GM12878 (cell line): ENCODE results near the gene PDIA5. TPM values are rescaled to one million over a fixed set of nuclear protein-coding genes. Genes with fewer than 3 reads are reported as not detected.

Source experiments
- ATAC-seq: fragments of 200-7000 bp; cut with Tn5 transposase; 3 replicates; pipeline ENCODE4 v1.9.1; 2020; ENCODE audit warnings: mild to moderate bottlenecking, moderate library complexity
- BruUV-seq: library from RNA; stranded (reverse); fragments of 400-500 nt; replicated peaks from 2 replicates; lab custom pipeline; 2021; lab: Mats Ljungman, UMichigan
- CTCF ChIA-PET: fragments of 300-600 bp; sonication (Branson Sonifier 250); formaldehyde crosslinking; extraction: SDS; loops from one replicate; lab custom pipeline; 2021; ENCODE audit warnings: inconsistent platforms; lab: Yijun Ruan, JAX
- POLR2A ChIA-PET: fragments of 350-600 bp; formaldehyde crosslinking; extraction: SDS; loops from one replicate; lab custom pipeline; 2021; ENCODE audit warnings: inconsistent platforms; lab: Charles Lee
- RAD21 ChIA-PET: fragments of 300-600 bp; sonication (Branson Sonifier 250); formaldehyde crosslinking; loops from one replicate; lab custom pipeline; 2023; ENCODE audit warnings: antibody characterized with exemption; ENCODE audit not compliant: unreplicated experiment; lab: Charles Lee
- SMC1A ChIA-PET: fragments of 300-600 bp; sonication (Branson Sonifier 250); formaldehyde crosslinking; loops from one replicate; lab custom pipeline; 2023; ENCODE audit not compliant: unreplicated experiment, uncharacterized antibody; lab: Charles Lee
- DNase-seq: peaks from one replicate; pipeline ENCODE4 v3.0.0-alpha.2; 2011; ENCODE audit warnings: low read depth, low spot score
- FAIRE-seq: peaks from 3 replicates; lab custom pipeline; 2011; peaks lifted over from hg19 to GRCh38; lab: Jason Lieb, UNC
- H2AFZ ChIP-seq: 2 replicates; pipeline ENCODE4 v1.6.0; 2011; ENCODE audit warnings: low read depth, low read length, control low read depth; ENCODE audit not compliant: control insufficient read depth
- H3K27ac ChIP-seq: 2 replicates; pipeline ENCODE4 v1.5.1; 2011; ENCODE audit warnings: control low read depth; ENCODE audit not compliant: control insufficient read depth, insufficient read depth
- H3K27me3 ChIP-seq, 2 experiments: replicated peaks in 1 of 2; 2 replicates each; pipeline versions ENCODE4 v1.6.0 to v1.6.1; 2011; ENCODE audit warnings: low read length in 1 of 2; ENCODE audit not compliant: control insufficient read depth in 2 of 2, insufficient read depth in 2 of 2
- H3K36me3 ChIP-seq, 2 experiments: 2 replicates each; pipeline ENCODE4 v1.5.1; 2011; ENCODE audit warnings: low read length in 1 of 2; ENCODE audit not compliant: control insufficient read depth in 2 of 2, insufficient read depth in 2 of 2
- H3K4me1 ChIP-seq: 2 replicates; pipeline ENCODE4 v1.6.1; 2011; ENCODE audit warnings: mild to moderate bottlenecking, low read length, moderate library complexity, mixed read lengths; ENCODE audit not compliant: control insufficient read depth, insufficient read depth
- H3K4me2 ChIP-seq: 2 replicates; pipeline ENCODE4 v1.6.0; 2011; ENCODE audit warnings: control low read depth; ENCODE audit not compliant: control insufficient read depth, insufficient read depth
- H3K4me3 ChIP-seq: fragments of 200-600 bp; sonication (generic); 2 replicates; pipeline ENCODE4 v1.5.1; 2016
- H3K79me2 ChIP-seq: 2 replicates; pipeline ENCODE4 v1.6.0; 2011; ENCODE audit warnings: low read length; ENCODE audit not compliant: control insufficient read depth, insufficient read depth
- H3K9ac ChIP-seq: 2 replicates; pipeline ENCODE4 v1.8.0; 2011; ENCODE audit warnings: low read length, control low read depth, mixed read lengths; ENCODE audit not compliant: control insufficient read depth, insufficient read depth
- H3K9me3 ChIP-seq: replicated peaks from 3 replicates; pipeline ENCODE4 v1.5.1; 2011; ENCODE audit warnings: mild to moderate bottlenecking, low read length; ENCODE audit not compliant: control insufficient read depth, insufficient read depth
- H4K20me1 ChIP-seq: 2 replicates; pipeline ENCODE4 v1.6.0; 2011; ENCODE audit not compliant: control insufficient read depth, insufficient read depth
- BACH1 ChIP-seq: fragments of 450-650 bp; IDR thresholded peaks from 2 replicates; pipeline ENCODE4 v1.6.1; 2017; ENCODE audit warnings: mild to moderate bottlenecking, borderline replicate concordance
- BRCA1 ChIP-seq: IDR thresholded peaks from 2 replicates; pipeline ENCODE4 v1.6.1; 2011; ENCODE audit warnings: low read depth, low read length, improper control_type of control experiment
- EZH2 ChIP-seq: IDR thresholded peaks from 2 replicates; pipeline ENCODE4 v1.6.1; 2012; ENCODE audit warnings: low read depth, mild to moderate bottlenecking, control low read depth, inconsistent platforms, low read length, borderline replicate concordance; ENCODE audit not compliant: control insufficient read depth
- JUNB ChIP-seq: IDR thresholded peaks from 2 replicates; pipeline ENCODE4 v1.6.1; 2016; ENCODE audit warnings: antibody characterized with exemption, mild to moderate bottlenecking
- KDM1A ChIP-seq: fragments of 200-600 bp; sonication (generic); IDR thresholded peaks from 2 replicates; pipeline ENCODE4 v1.6.1; 2016; ENCODE audit warnings: borderline replicate concordance
- NR2C2 ChIP-seq: IDR thresholded peaks from 2 replicates; pipeline ENCODE4 v1.6.1; 2011; ENCODE audit warnings: borderline replicate concordance, low read depth; ENCODE audit not compliant: control insufficient read depth, insufficient read length
- POLR2AphosphoS5 ChIP-seq: IDR thresholded peaks from 2 replicates; pipeline ENCODE4 v1.6.1; 2011; ENCODE audit warnings: mild to moderate bottlenecking, low read length, inconsistent platforms
- POU2F2 ChIP-seq: IDR thresholded peaks from 3 replicates; pipeline ENCODE4 v1.6.1; 2011; ENCODE audit warnings: low read depth, mild to moderate bottlenecking, low read length, borderline replicate concordance
- TAF1 ChIP-seq: IDR thresholded peaks from 2 replicates; pipeline ENCODE4 v1.6.1; 2011; ENCODE audit warnings: mild to moderate bottlenecking, low read depth, low read length, borderline replicate concordance
- WGBS: methylation state at CpG from one replicate; pipeline ENCODE4 v1.1.6; 2016; ENCODE audit warnings: low lambda C conversion rate; ENCODE audit not compliant: insufficient replicate concordance, insufficient coverage; ENCODE audit errors: missing lambda C conversion rate; 5-methylcytosine and 5-hydroxymethylcytosine counted together
- in situ Hi-C: fragments of 300-500 bp; cut with MboI; formaldehyde crosslinking; loops from 9 replicates; pipeline ENCODE4 v1.14.3; 2018; ENCODE audit warnings: mixed read lengths
- intact Hi-C: fragments of 100-400 bp; cut with micrococcal nuclease; formaldehyde crosslinking; loops from one replicate; pipeline ENCODE4 v1.14.2; 2022; ENCODE audit not compliant: unreplicated experiment
- polyA plus RNA-seq, 11 experiments: library from polyadenylated mRNA; depleted of rRNA in 4 of 11; unstranded in 6 of 11; stranded (reverse) in 5 of 11; fragments of >200 nt; fragmentation: Nextera tagmentation in 4 of 11; fragmentation: Illumina TruSeq in 1 of 11; extraction: Ambion mirVana in 4 of 11; extraction: Trizol in 1 of 11; gene quantifications; 1 replicate in 1 of 11; 2 replicates in 10 of 11; pipeline versions ENCODE4 v1.2.1 to v1.2.3, GENCODE V29; 2011 to 2016; ENCODE audit warnings: inconsistent platforms in 2 of 11, missing spikeins in 2 of 11, low read depth in 1 of 11
- total RNA-seq, 4 experiments: library from RNA; depleted of rRNA in 3 of 4; stranded (reverse); fragments of >200 nt in 3 of 4; fragmentation: Illumina TruSeq in 1 of 4; extraction: Trizol in 1 of 4; gene quantifications; 2 replicates each; pipeline versions ENCODE4 v1.2.1 to v1.2.3, GENCODE V29; 2013 to 2021
- TF ChIP-seq, protein P1 (sequence below): fragments of 450-650 bp; IDR thresholded peaks from 2 replicates; pipeline ENCODE4 v1.6.1; 2017; ENCODE audit warnings: antibody characterized with exemption, mild to moderate bottlenecking, moderate library complexity
- TF ChIP-seq, protein P2 (sequence below): fragments of 450-650 bp; IDR thresholded peaks from 2 replicates; pipeline ENCODE4 v1.6.1; 2018; ENCODE audit warnings: mild to moderate bottlenecking, low read depth, moderate library complexity; ENCODE audit not compliant: partially characterized antibody
- TF ChIP-seq, protein P3 (sequence below): IDR thresholded peaks from 2 replicates; pipeline ENCODE4 v1.6.1; 2012; ENCODE audit warnings: low read depth, low read length, improper control_type of control experiment
- TF ChIP-seq, protein P4 (sequence below): fragments of 150-350 bp; IDR thresholded peaks from 2 replicates; pipeline ENCODE4 v1.6.1; 2016; ENCODE audit warnings: low read depth, low read length

PDIA5 gene
- total and polyA plus RNA-seq, 10 of the 15 experiments (the other 5 are each of a cell fraction or from before 2014, with no cell fraction given): 4.1 to 24.8 (median 19.2) TPM

DNA sequence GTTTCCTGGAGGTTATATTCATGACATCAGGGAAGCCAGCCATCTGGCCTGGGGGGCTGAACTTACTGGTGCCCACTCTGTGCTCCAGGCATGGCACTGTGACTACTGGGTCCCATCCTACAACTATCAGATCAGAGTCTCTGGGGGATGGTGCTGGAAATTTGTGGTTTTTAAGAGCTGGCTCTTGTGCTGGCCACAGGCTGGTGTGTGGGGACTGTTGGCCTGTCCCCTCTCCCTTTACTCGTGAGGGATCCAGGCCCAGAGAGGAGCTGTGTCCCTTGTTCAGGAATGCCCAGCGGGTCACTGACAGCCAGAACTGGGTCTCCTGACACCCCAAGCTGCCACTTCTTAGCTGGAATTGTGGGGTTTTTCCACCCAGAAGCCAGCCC lies 90.4 kb downstream of the PDIA5 start:
- peaks cover 4 to 12% of the 10 kb centered on the region in 2 experiments; a peak in 3 of 4 replicates for H3K36me3 ChIP-seq
- no peak overlapping the region for H2AFZ ChIP-seq
- ATAC-seq (no peak), DNase-seq (no peak), FAIRE-seq (no peak)
- ChIA-PET RAD21 (no interaction called here), CTCF (interaction anchor here (1.0 kb wide), 1 partner anchor 109 kb away, joined by 3 read pairs; no protein-coding TSS in a partner anchor), POLR2A (interaction anchor here (0.6 kb wide), 1 partner anchor 71 kb away, joined by 7 read pairs; no protein-coding TSS in a partner anchor), SMC1A (no interaction called here)
- H3K9me3 ChIP-seq: no peaks in the 10 kb centered on the region
- peaks cover 9% of the 10 kb centered on the region for H3K4me1 ChIP-seq
- H3K27ac ChIP-seq: no peak overlapping the region
- H4K20me1 ChIP-seq: no peaks in the 10 kb centered on the region
- H3K9ac ChIP-seq: no peak overlapping the region
- in situ Hi-C loops (no loop called here), intact Hi-C loops (no loop called here)
- H3K27me3 ChIP-seq: no peaks in the 10 kb centered on the region
- H3K79me2 ChIP-seq: no peaks in the 10 kb centered on the region
- H3K4me2 ChIP-seq: no peak overlapping the region
- BruUV-seq: no TSS peak
- WGBS: 76% methylated on average over 2 of the region's 2 CpGs
- no peak overlapping the region for H3K4me3 ChIP-seq
- TF ChIP-seq KDM1A (no peak), POLR2AphosphoS5 (no peak), JUNB (no peak), BRCA1 (no peak), NR2C2 (no peak), EZH2 (no peak), POU2F2 (no peak), TAF1 (no peak), BACH1 (no peak)
- TF ChIP-seq, protein P1, sequence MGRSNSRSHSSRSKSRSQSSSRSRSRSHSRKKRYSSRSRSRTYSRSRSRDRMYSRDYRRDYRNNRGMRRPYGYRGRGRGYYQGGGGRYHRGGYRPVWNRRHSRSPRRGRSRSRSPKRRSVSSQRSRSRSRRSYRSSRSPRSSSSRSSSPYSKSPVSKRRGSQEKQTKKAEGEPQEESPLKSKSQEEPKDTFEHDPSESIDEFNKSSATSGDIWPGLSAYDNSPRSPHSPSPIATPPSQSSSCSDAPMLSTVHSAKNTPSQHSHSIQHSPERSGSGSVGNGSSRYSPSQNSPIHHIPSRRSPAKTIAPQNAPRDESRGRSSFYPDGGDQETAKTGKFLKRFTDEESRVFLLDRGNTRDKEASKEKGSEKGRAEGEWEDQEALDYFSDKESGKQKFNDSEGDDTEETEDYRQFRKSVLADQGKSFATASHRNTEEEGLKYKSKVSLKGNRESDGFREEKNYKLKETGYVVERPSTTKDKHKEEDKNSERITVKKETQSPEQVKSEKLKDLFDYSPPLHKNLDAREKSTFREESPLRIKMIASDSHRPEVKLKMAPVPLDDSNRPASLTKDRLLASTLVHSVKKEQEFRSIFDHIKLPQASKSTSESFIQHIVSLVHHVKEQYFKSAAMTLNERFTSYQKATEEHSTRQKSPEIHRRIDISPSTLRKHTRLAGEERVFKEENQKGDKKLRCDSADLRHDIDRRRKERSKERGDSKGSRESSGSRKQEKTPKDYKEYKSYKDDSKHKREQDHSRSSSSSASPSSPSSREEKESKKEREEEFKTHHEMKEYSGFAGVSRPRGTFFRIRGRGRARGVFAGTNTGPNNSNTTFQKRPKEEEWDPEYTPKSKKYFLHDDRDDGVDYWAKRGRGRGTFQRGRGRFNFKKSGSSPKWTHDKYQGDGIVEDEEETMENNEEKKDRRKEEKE: no peak
- TF ChIP-seq, protein P2, sequence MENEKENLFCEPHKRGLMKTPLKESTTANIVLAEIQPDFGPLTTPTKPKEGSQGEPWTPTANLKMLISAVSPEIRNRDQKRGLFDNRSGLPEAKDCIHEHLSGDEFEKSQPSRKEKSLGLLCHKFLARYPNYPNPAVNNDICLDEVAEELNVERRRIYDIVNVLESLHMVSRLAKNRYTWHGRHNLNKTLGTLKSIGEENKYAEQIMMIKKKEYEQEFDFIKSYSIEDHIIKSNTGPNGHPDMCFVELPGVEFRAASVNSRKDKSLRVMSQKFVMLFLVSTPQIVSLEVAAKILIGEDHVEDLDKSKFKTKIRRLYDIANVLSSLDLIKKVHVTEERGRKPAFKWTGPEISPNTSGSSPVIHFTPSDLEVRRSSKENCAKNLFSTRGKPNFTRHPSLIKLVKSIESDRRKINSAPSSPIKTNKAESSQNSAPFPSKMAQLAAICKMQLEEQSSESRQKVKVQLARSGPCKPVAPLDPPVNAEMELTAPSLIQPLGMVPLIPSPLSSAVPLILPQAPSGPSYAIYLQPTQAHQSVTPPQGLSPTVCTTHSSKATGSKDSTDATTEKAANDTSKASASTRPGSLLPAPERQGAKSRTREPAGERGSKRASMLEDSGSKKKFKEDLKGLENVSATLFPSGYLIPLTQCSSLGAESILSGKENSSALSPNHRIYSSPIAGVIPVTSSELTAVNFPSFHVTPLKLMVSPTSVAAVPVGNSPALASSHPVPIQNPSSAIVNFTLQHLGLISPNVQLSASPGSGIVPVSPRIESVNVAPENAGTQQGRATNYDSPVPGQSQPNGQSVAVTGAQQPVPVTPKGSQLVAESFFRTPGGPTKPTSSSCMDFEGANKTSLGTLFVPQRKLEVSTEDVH: no peak
- TF ChIP-seq, protein P3, sequence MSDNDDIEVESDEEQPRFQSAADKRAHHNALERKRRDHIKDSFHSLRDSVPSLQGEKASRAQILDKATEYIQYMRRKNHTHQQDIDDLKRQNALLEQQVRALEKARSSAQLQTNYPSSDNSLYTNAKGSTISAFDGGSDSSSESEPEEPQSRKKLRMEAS: no peak
- TF ChIP-seq, protein P4, sequence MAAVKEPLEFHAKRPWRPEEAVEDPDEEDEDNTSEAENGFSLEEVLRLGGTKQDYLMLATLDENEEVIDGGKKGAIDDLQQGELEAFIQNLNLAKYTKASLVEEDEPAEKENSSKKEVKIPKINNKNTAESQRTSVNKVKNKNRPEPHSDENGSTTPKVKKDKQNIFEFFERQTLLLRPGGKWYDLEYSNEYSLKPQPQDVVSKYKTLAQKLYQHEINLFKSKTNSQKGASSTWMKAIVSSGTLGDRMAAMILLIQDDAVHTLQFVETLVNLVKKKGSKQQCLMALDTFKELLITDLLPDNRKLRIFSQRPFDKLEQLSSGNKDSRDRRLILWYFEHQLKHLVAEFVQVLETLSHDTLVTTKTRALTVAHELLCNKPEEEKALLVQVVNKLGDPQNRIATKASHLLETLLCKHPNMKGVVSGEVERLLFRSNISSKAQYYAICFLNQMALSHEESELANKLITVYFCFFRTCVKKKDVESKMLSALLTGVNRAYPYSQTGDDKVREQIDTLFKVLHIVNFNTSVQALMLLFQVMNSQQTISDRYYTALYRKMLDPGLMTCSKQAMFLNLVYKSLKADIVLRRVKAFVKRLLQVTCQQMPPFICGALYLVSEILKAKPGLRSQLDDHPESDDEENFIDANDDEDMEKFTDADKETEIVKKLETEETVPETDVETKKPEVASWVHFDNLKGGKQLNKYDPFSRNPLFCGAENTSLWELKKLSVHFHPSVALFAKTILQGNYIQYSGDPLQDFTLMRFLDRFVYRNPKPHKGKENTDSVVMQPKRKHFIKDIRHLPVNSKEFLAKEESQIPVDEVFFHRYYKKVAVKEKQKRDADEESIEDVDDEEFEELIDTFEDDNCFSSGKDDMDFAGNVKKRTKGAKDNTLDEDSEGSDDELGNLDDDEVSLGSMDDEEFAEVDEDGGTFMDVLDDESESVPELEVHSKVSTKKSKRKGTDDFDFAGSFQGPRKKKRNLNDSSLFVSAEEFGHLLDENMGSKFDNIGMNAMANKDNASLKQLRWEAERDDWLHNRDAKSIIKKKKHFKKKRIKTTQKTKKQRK: no peak
